Measurements from ENCODE around the gene PSMD2. TPM values are rescaled to one million over a fixed set of nuclear protein-coding genes. Genes with fewer than 3 reads are reported as not detected.

Gene PSMD2
- total RNA-seq, 2 experiments from 2014 or later, result 207 to 209 TPM

DNA sequence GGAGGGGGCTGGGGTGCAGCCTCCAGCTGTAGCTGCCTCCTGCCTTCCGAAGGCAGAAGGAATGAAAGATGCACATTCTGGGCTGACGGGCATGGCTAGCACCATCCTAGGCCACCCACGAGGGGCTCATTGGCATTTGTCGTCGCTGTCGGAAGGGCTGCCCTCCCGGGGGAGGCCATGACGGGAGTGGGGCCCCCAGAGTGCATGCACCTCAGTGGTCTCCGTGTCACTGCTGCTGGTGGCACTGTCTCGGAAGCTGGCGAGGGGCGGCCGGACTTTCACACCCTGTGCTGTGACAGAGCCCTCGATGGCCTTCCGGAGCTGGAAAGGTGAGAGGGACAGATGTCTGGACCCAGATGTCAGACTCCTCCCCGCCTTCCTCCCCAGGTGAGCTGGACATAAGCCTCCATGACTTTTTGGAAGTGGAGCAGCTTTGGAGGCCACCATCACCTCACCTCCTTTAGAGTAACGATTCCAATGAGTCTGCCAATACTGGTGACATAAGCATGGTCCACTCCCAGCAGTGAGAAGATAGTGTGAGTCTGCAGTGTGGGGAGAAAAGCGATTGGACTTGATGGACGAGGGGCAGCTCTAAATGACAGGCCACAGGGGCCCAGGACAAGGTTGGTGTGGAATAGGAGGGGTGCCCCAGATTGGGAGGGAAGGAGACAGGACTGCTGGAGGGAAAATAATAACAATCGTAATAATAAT lies 47.6 kb downstream of the PSMD2 start:
- CTCF ChIA-PET, result no interaction called here
- ATAC-seq, result no peak
- Mint-ChIP-seq H3K9me3 (ENCODE audit: insufficient read depth) (no peaks in the 10 kb centered on the region), H3K36me3 (ENCODE audit: low read depth) (no peaks in the 10 kb centered on the region), H3K27me3 (ENCODE audit: low read depth) (no peaks in the 10 kb centered on the region), H3K4me3 (no peak overlapping the region), H3K4me1 (ENCODE audit: low read depth) (no peaks in the 10 kb centered on the region), H3K27ac (no peak overlapping the region)
- POLR2A ChIA-PET, result no interaction called here
- DNase-seq, result no peak

DNA sequence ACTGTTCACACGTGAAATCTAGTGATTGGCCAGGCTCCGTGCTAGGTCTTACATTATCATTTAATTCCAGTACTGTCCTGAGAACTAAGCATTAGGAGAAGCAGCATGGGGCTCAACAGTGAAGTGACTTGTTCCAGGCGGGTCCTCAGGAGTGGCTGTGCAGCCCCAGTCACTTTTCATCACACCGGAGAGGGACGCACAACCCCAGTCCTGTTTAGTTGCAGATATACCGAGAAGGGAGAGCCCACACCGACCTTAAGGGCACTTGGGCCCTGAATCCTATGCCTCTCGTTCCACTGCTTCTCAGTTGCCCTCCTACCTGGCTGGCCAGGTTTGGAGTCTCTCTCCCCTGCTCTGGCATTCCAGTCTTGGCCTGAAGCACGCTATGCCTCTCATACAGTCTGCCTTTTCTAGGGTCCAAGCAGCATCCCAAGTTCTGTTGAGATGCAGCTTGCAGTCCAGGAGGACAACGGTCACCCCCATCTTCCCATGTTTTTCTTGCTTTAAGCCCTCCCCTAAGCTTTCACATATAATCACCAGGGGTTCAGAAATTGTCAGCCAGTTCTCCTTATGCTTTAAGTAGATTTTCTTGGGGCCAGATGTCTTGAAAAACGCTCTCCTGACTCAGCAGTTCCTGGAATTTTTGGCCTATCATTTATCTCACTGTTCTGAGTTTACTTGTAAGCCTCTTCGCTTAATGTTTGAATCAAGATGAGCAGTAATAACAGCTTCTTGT lies 48.4 kb downstream of the PSMD2 start:
- Mint-ChIP-seq H3K27me3 (ENCODE audit: low read depth) (no peaks in the 10 kb centered on the region), H3K9me3 (ENCODE audit: insufficient read depth) (no peaks in the 10 kb centered on the region), H3K4me1 (ENCODE audit: low read depth) (no peaks in the 10 kb centered on the region), H3K4me3 (no peak overlapping the region), H3K36me3 (ENCODE audit: low read depth) (no peaks in the 10 kb centered on the region), H3K27ac (no peak overlapping the region)
- DNase-seq, result no peak
- no peak for ATAC-seq
- ChIA-PET POLR2A (no interaction called here), CTCF (no interaction called here)

DNA sequence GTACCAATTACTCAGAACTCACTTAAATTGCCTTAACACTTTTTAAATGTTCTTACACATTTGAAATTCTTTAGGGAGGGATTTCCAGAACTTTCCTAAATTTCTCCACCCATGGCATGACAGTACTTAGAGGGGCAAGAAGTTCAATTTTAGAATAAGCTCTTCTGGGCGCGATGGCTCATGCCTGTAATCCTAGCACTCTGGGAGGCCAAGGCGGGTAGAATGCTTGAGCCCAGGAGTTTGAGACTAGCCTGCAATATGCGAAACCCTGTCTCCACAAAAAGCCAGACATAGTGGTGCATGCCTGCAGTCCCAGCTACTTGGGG lies 49.0 kb downstream of the PSMD2 start:
- H3K4me3 Mint-ChIP-seq, result no peak overlapping the region
- no peaks in the 10 kb centered on the region for H3K9me3 Mint-ChIP-seq (ENCODE audit: insufficient read depth)
- no peaks in the 10 kb centered on the region for H3K36me3 Mint-ChIP-seq (ENCODE audit: low read depth)
- POLR2A ChIA-PET, result no interaction called here
- DNase-seq (no peak), ATAC-seq (no peak)
- H3K27ac Mint-ChIP-seq, result no peak overlapping the region
- H3K27me3 Mint-ChIP-seq (ENCODE audit: low read depth), result no peaks in the 10 kb centered on the region
- CTCF ChIA-PET, result no interaction called here
- no peaks in the 10 kb centered on the region for H3K4me1 Mint-ChIP-seq (ENCODE audit: low read depth)

DNA sequence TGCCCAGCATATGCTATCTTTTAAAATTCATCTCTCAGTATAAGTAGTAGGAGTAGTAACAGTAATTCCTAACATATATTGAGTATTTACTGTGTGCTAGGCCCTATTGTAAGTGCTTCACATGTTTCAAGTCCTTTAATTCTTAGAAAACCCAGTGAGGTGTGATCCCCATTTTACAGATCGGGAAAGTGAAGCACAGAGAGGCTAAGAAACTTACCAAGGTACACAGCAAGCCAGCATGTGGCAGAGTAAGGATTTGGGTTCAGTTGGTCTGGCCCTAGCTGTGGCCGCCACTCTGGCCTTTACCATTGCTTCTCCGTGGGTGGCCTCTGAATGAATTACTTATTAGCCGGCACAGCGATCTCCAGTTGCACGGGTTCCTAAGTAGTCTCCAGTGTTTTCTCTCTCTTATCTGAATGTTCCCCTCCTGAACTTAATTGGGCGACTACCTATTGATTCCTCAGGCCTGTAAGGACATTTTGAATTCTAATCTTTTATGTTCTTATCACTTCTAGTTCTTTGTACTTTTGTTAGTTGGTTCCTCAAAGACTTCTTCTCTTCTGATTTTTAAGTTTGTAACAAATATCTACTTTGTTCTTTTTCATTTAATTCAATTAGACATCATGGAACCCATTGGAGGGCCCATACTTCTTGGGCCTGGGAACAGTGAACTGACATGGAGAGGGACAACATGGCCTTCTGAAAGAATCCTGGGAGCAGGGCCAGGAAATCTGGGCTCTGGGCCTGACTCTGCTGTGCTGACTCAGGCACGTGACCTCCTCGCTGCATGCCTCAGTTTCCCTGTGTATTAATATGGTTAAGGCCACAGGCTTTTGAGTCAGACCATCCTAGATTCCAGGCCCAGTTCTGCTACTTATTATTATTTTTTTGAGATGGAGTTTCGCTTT lies 50.8 kb downstream of the PSMD2 start:
- Mint-ChIP-seq H3K4me3 (no peak overlapping the region), H3K4me1 (ENCODE audit: low read depth) (peaks cover 6% of the 10 kb centered on the region), H3K27ac (no peak overlapping the region), H3K27me3 (ENCODE audit: low read depth) (no peaks in the 10 kb centered on the region), H3K36me3 (ENCODE audit: low read depth) (no peaks in the 10 kb centered on the region), H3K9me3 (ENCODE audit: insufficient read depth) (no peaks in the 10 kb centered on the region)
- ChIA-PET POLR2A (no interaction called here), CTCF (no interaction called here)
- DNase-seq (no peak), ATAC-seq (no peak)

DNA sequence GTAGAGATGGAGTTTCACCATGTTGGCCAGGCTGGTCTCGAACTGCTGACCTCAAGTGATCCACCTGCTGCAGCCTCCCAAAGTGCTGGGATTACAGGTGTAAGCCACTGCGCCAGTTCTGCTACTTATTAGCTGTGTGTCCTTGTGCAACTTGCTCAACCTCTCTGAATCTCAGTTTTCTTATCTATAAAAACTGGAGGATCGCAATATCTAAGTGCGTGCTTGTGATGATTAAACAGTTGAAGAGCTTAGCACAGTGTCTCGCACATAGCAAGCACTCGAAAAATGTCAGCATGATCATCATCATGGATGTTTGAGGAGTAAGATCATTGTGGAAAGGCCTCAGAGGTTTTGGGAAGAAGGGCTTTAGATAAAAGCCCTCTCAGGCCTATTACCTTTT lies 51.6 kb downstream of the PSMD2 start:
- no peaks in the 10 kb centered on the region for H3K27me3 Mint-ChIP-seq (ENCODE audit: low read depth)
- POLR2A ChIA-PET, result interaction anchor here (0.8 kb wide), 1 partner anchor 12 kb away, joined by 3 read pairs; no protein-coding TSS in a partner anchor
- DNase-seq (no peak), ATAC-seq (no peak)
- H3K4me1 Mint-ChIP-seq (ENCODE audit: low read depth), result peaks cover 6% of the 10 kb centered on the region
- no peaks in the 10 kb centered on the region for H3K36me3 Mint-ChIP-seq (ENCODE audit: low read depth)
- CTCF ChIA-PET, result interaction anchor here (1.0 kb wide), 1 partner anchor 21 kb away, joined by 3 read pairs; no protein-coding TSS in a partner anchor
- H3K4me3 Mint-ChIP-seq, result no peak overlapping the region
- no peaks in the 10 kb centered on the region for H3K9me3 Mint-ChIP-seq (ENCODE audit: insufficient read depth)
- no peak overlapping the region for H3K27ac Mint-ChIP-seq

DNA sequence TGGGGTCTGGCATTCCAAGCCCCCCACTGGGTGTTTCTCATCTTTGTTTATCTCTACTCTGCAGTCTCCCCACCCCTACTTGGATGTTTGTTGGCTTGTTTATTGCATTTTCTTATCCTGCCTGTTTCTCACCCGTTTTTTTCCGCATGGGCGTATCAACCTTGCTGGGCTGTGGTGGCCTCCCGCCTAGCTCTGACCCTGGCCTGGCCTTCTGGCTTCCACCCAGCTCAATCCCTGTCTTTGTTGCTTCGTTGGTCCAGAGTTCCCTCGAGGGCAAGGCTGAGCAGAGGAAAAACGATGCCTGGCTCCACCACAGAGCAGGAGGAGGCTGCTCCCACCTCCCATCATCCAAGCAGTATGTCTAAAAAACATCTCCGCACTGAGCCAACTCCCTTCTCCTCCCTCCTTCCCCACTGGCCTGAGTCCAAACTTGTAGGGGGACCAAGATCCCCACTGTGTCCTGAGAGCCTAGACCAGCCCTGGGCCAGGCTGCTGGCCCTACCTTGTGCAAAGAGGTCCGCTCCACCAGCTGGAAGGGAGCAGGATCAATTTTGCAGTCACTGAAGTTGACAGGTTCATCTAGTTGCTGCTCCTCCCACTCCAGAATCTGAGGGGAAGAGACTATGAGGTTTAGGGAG lies 52.6 kb downstream of the PSMD2 start:
- POLR2A ChIA-PET, result interaction anchor here (0.8 kb wide), 1 partner anchor 13 kb away, joined by 3 read pairs; no protein-coding TSS in a partner anchor

DNA sequence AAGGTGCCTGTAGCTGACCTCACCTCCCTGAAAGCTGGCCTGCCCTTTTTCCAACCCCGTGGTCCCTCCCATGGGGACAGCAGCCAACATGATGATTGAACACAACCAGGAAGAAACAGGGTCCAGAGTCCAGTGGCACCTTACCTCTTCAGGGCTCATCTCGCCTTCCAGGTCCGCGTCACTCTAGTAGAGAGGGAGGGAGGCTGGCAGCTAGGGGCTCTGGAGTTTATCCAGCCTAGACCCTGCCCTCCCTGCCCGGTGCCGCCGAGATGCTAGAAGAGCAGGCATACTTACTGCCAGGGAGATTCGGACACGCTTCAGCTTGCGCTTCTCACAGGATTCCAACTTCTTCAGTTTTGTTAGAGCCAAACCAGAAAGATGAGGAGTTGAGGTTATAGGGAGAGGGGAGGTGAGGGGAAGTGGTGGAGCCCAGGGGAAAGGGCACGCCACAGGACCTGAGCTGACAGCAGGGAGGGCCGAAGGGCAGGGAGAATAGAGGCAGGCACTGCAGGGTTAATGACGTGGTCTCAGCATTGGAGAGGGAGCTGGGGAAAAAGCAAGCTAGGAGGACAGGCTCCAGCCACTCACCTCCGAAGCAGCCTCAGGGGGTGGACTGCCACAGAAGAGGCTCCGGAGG lies 53.2 kb downstream of the PSMD2 start:
- POLR2A ChIA-PET, result interaction anchor here (1.3 kb wide), 1 partner anchor 10 kb away, joined by 4 read pairs; no protein-coding TSS in a partner anchor
- Mint-ChIP-seq H3K4me1 (ENCODE audit: low read depth) (peaks cover 6% of the 10 kb centered on the region), H3K9me3 (ENCODE audit: insufficient read depth) (no peaks in the 10 kb centered on the region), H3K27me3 (ENCODE audit: low read depth) (no peaks in the 10 kb centered on the region), H3K36me3 (ENCODE audit: low read depth) (no peaks in the 10 kb centered on the region), H3K4me3 (no peak overlapping the region), H3K27ac (no peak overlapping the region)
- DNase-seq (no peak), ATAC-seq (no peak)
- CTCF ChIA-PET, result interaction anchor here (0.9 to 4.1 kb wide), 2 partner anchors 11 to 20 kb away, joined by 3 to 22 read pairs; no protein-coding TSS in a partner anchor

More for the DNA sequence above, 52.6 kb downstream of the PSMD2 start:
- Mint-ChIP-seq H3K9me3 (ENCODE audit: insufficient read depth) (no peaks in the 10 kb centered on the region), H3K4me1 (ENCODE audit: low read depth) (peaks cover 6% of the 10 kb centered on the region), H3K27me3 (ENCODE audit: low read depth) (no peaks in the 10 kb centered on the region), H3K4me3 (no peak overlapping the region), H3K36me3 (ENCODE audit: low read depth) (no peaks in the 10 kb centered on the region), H3K27ac (no peak overlapping the region)
- DNase-seq (no peak), ATAC-seq (no peak)
- CTCF ChIA-PET, result interaction anchor here (1.0 kb wide), 1 partner anchor 20 kb away, joined by 3 read pairs; no protein-coding TSS in a partner anchor

GRCh38 chr3:184352897-184353545 lies 54.0 kb downstream of the PSMD2 start:
- Mint-ChIP-seq H3K27me3 (ENCODE audit: low read depth) (no peaks in the 10 kb centered on the region), H3K4me1 (ENCODE audit: low read depth) (peaks cover 6% of the 10 kb centered on the region), H3K9me3 (ENCODE audit: insufficient read depth) (no peaks in the 10 kb centered on the region), H3K4me3 (no peak overlapping the region), H3K27ac (no peak overlapping the region), H3K36me3 (ENCODE audit: low read depth) (no peaks in the 10 kb centered on the region)
- POLR2A ChIA-PET, result interaction anchor here (1.3 kb wide), 1 partner anchor 9 kb away, joined by 4 read pairs; no protein-coding TSS in a partner anchor
- no peak for DNase-seq
- CTCF ChIA-PET, result interaction anchor here (0.8 to 4.1 kb wide), 12 partner anchors 10 to 189 kb away, joined by 3 to 22 read pairs (median 4); partner anchors contain the start of gene EEF1AKMT4
- ATAC-seq, result no peak

DNA sequence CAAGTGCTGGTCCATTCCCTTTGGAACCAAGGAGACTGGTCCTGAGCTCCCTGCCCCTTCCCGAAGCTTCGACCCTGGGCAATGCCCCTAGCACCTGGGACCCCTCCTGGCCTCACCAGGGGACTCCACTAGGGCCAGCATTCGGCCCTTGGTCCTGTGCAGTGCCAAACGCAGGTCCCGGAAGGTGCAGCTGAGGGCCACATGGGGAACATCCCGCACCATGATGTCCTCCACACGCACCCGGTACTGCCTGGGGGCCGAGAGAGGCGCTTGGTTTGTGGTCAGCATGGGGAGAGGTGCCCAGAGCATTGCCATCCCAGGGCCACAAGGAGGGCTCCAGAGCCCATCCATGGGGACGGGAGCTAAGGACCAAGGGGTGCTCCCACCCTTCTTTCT lies 54.5 kb downstream of the PSMD2 start:
- DNase-seq (no peak), ATAC-seq (no peak)
- Mint-ChIP-seq H3K27ac (no peak overlapping the region), H3K4me3 (no peak overlapping the region), H3K4me1 (ENCODE audit: low read depth) (peaks cover 6% of the 10 kb centered on the region), H3K36me3 (ENCODE audit: low read depth) (no peaks in the 10 kb centered on the region), H3K9me3 (ENCODE audit: insufficient read depth) (no peaks in the 10 kb centered on the region), H3K27me3 (ENCODE audit: low read depth) (no peaks in the 10 kb centered on the region)
- ChIA-PET POLR2A (interaction anchor here (0.8 kb wide), 1 partner anchor 29 kb away, joined by 3 read pairs; no protein-coding TSS in a partner anchor), CTCF (interaction anchor here (0.5 to 4.1 kb wide), 18 partner anchors 9 to 192 kb away, joined by 3 to 22 read pairs (median 4); partner anchors contain the start of genes EEF1AKMT4 and FAM131A)

DNA sequence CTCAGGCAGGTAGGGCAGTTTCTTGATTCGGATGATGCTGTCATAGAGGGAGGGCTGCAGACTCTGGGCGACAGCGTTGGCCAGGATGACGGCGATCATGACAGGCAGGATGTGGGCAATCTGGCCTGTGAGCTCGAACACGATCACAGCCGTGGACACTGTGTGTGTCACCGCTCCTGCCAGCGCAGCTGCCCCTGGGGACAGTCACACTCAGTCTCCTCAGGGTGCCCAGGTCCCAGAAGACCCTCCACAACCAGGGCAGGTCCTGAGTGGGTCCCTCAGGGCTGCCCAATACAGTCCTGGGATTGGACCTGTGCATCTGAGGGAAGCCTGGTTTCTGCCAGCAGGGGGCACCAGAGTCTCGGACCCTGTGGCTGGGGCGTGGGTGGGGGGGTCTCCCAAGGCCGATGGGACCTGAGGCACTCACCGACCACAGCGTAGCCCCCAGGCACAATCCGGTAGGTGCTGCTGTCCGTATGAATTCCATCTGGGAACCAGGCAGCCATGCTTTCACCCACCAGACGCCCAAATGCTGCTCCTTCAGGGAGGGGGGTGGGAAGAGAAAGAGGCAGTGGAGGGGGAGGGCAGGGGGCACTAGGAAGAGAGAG lies 55.2 kb downstream of the PSMD2 start:
- ChIA-PET POLR2A (interaction anchor here (0.8 kb wide), 1 partner anchor 30 kb away, joined by 3 read pairs; no protein-coding TSS in a partner anchor), CTCF (interaction anchor here (0.5 to 4.1 kb wide), 20 partner anchors 8 to 1282 kb away, joined by 3 to 22 read pairs (median 4); partner anchors contain the start of genes EEF1AKMT4 and FAM131A)
- Mint-ChIP-seq H3K9me3 (ENCODE audit: insufficient read depth) (no peaks in the 10 kb centered on the region), H3K4me1 (ENCODE audit: low read depth) (peaks cover 6% of the 10 kb centered on the region), H3K4me3 (no peak overlapping the region), H3K36me3 (ENCODE audit: low read depth) (no peaks in the 10 kb centered on the region), H3K27ac (peak overlapping the region; percentile 63), H3K27me3 (ENCODE audit: low read depth) (no peaks in the 10 kb centered on the region)
- DNase-seq (peak; percentile 63), ATAC-seq (peak; percentile 73)
